ENCODE results near the gene PYCR2.

The PYCR2 gene

GRCh38 chr1:225915538-225915991, 8.5 kb downstream of the PYCR2 start:
- peaks cover 18% of the 10 kb centered on the region for H3K4me1 Mint-ChIP-seq
- H3K27ac Mint-ChIP-seq: no peak overlapping the region
- H3K4me3 Mint-ChIP-seq: no peak overlapping the region
- no peaks in the 10 kb centered on the region for H3K27me3 Mint-ChIP-seq
- no peak for ATAC-seq
- peaks cover 48% of the 10 kb centered on the region for H3K36me3 Mint-ChIP-seq
- H3K9me3 Mint-ChIP-seq: no peaks in the 10 kb centered on the region

GRCh38 chr1:225914947-225915346, 9.1 kb downstream of the PYCR2 start:
- Mint-ChIP-seq H3K4me1 (peaks cover 22% of the 10 kb centered on the region), H3K4me3 (no peak overlapping the region), H3K9me3 (no peaks in the 10 kb centered on the region), H3K27ac (no peak overlapping the region), H3K27me3 (no peaks in the 10 kb centered on the region), H3K36me3 (peaks cover 46% of the 10 kb centered on the region)
- ATAC-seq: no peak

- Mint-ChIP-seq H3K36me3 (peaks cover 41% of the 10 kb centered on the region), H3K9me3 (no peaks in the 10 kb centered on the region), H3K27ac (no peak overlapping the region), H3K27me3 (no peaks in the 10 kb centered on the region), H3K4me1 (peaks cover 23% of the 10 kb centered on the region), H3K4me3 (no peak overlapping the region)
- ATAC-seq: no peak
Measured at GRCh38 chr1:225914391-225914790, 9.7 kb downstream of the PYCR2 start.

GRCh38 chr1:225911191-225912130, 12.6 kb downstream of the PYCR2 start:
- Mint-ChIP-seq H3K4me1 (peaks cover 24% of the 10 kb centered on the region), H3K36me3 (peaks cover 15% of the 10 kb centered on the region), H3K27ac (no peak overlapping the region), H3K27me3 (no peaks in the 10 kb centered on the region), H3K9me3 (no peaks in the 10 kb centered on the region), H3K4me3 (no peak overlapping the region)
- ATAC-seq: peak; percentile 80

- no peak for ATAC-seq
- H3K36me3 Mint-ChIP-seq: peaks cover 5% of the 10 kb centered on the region
- H3K4me3 Mint-ChIP-seq: no peak overlapping the region
- no peaks in the 10 kb centered on the region for H3K9me3 Mint-ChIP-seq
- peak overlapping the region; percentile 4 for H3K27ac Mint-ChIP-seq
- no peaks in the 10 kb centered on the region for H3K27me3 Mint-ChIP-seq
- peaks cover 24% of the 10 kb centered on the region for H3K4me1 Mint-ChIP-seq
Measured at GRCh38 chr1:225909477-225909876, 14.6 kb downstream of the PYCR2 start.

GRCh38 chr1:225908773-225909172, 15.3 kb downstream of the PYCR2 start:
- Mint-ChIP-seq H3K36me3 (peaks cover 5% of the 10 kb centered on the region), H3K27ac (peak overlapping the region; percentile 41), H3K4me1 (peaks cover 24% of the 10 kb centered on the region), H3K4me3 (no peak overlapping the region), H3K9me3 (no peaks in the 10 kb centered on the region), H3K27me3 (no peaks in the 10 kb centered on the region)
- ATAC-seq: no peak

- Mint-ChIP-seq H3K9me3 (no peaks in the 10 kb centered on the region), H3K36me3 (peaks cover 5% of the 10 kb centered on the region), H3K4me3 (no peak overlapping the region), H3K27me3 (no peaks in the 10 kb centered on the region), H3K4me1 (peaks cover 24% of the 10 kb centered on the region), H3K27ac (peak overlapping the region; percentile 41)
- no peak for ATAC-seq
Measured at GRCh38 chr1:225908013-225908640, 15.9 kb downstream of the PYCR2 start.

- peaks cover 24% of the 10 kb centered on the region for H3K4me1 Mint-ChIP-seq
- no peaks in the 10 kb centered on the region for H3K9me3 Mint-ChIP-seq
- no peaks in the 10 kb centered on the region for H3K27me3 Mint-ChIP-seq
- H3K27ac Mint-ChIP-seq: no peak overlapping the region
- no peak overlapping the region for H3K4me3 Mint-ChIP-seq
- H3K36me3 Mint-ChIP-seq: no peaks in the 10 kb centered on the region
- ATAC-seq: no peak
Measured at GRCh38 chr1:225907341-225907740, 16.7 kb downstream of the PYCR2 start.

GRCh38 chr1:225906467-225906866, 17.6 kb downstream of the PYCR2 start:
- H3K4me3 Mint-ChIP-seq: no peak overlapping the region
- no peaks in the 10 kb centered on the region for H3K27me3 Mint-ChIP-seq
- peaks cover 18% of the 10 kb centered on the region for H3K4me1 Mint-ChIP-seq
- H3K36me3 Mint-ChIP-seq: no peaks in the 10 kb centered on the region
- no peaks in the 10 kb centered on the region for H3K9me3 Mint-ChIP-seq
- no peak overlapping the region for H3K27ac Mint-ChIP-seq
- ATAC-seq: no peak

- no peaks in the 10 kb centered on the region for H3K27me3 Mint-ChIP-seq
- H3K9me3 Mint-ChIP-seq: no peaks in the 10 kb centered on the region
- H3K36me3 Mint-ChIP-seq: no peaks in the 10 kb centered on the region
- no peak for ATAC-seq
- peaks cover 14% of the 10 kb centered on the region for H3K4me1 Mint-ChIP-seq
- H3K27ac Mint-ChIP-seq: peak overlapping the region; percentile 0
- no peak overlapping the region for H3K4me3 Mint-ChIP-seq
Measured at GRCh38 chr1:225903623-225904022, 20.4 kb downstream of the PYCR2 start.

GRCh38 chr1:225899044-225899925, 24.8 kb downstream of the PYCR2 start:
- Mint-ChIP-seq H3K4me1 (peaks cover 42% of the 10 kb centered on the region), H3K36me3 (no peaks in the 10 kb centered on the region), H3K4me3 (no peak overlapping the region), H3K27me3 (no peaks in the 10 kb centered on the region), H3K9me3 (no peaks in the 10 kb centered on the region), H3K27ac (peak overlapping the region; percentile 86)
- no peak for ATAC-seq

- Mint-ChIP-seq H3K4me3 (peak overlapping the region; percentile 13), H3K9me3 (no peaks in the 10 kb centered on the region), H3K27me3 (no peaks in the 10 kb centered on the region), H3K27ac (peak overlapping the region; percentile 86), H3K36me3 (no peaks in the 10 kb centered on the region), H3K4me1 (peaks cover 42% of the 10 kb centered on the region)
- ATAC-seq: peak; percentile 68
Measured at GRCh38 chr1:225897595-225898514, 26.2 kb downstream of the PYCR2 start.

GRCh38 chr1:225896937-225897549, 27.0 kb downstream of the PYCR2 start:
- Mint-ChIP-seq H3K4me3 (peak overlapping the region; percentile 52), H3K4me1 (peaks cover 42% of the 10 kb centered on the region), H3K27ac (peak overlapping the region; percentile 86), H3K27me3 (no peaks in the 10 kb centered on the region), H3K36me3 (no peaks in the 10 kb centered on the region), H3K9me3 (no peaks in the 10 kb centered on the region)
- ATAC-seq: peak; percentile 99

GRCh38 chr1:225896494-225896893, 27.6 kb downstream of the PYCR2 start:
- H3K27ac Mint-ChIP-seq: peak overlapping the region; percentile 86
- H3K36me3 Mint-ChIP-seq: no peaks in the 10 kb centered on the region
- H3K9me3 Mint-ChIP-seq: no peaks in the 10 kb centered on the region
- no peak for ATAC-seq
- H3K4me3 Mint-ChIP-seq: peak overlapping the region; percentile 52
- peaks cover 42% of the 10 kb centered on the region for H3K4me1 Mint-ChIP-seq
- H3K27me3 Mint-ChIP-seq: no peaks in the 10 kb centered on the region
